Tibial nerve (tissue), 4 donors: ENCODE results near the gene EFNB2. TPM values are rescaled to one million over a fixed set of nuclear protein-coding genes. Genes with fewer than 3 reads are reported as not detected.

Experiments
- DNase-seq, 2 donors: peaks; one replicate each; pipeline ENCODE4 v3.0.0-alpha.2; 2019; ENCODE audit warnings: low spot score in 2 of 2
- H3K27ac ChIP-seq, 4 donors: fragments of 200-600 bp; sonication (generic) in 3 of 4; one replicate each; pipeline ENCODE4 v1.5.1; 2017 to 2019; ENCODE audit warnings: mild to moderate bottlenecking in 1 of 4
- H3K27me3 ChIP-seq, 2 donors: fragments of 200-600 bp; sonication (generic) in 1 of 2; one replicate each; pipeline versions ENCODE4 v1.5.1 to v1.6.0; 2017 to 2019
- H3K36me3 ChIP-seq, 3 donors: fragments of 200-600 bp; sonication (generic); one replicate each; pipeline ENCODE4 v1.5.1; 2018 to 2019
- H3K4me1 ChIP-seq, 4 donors: fragments of 200-600 bp; sonication (generic) in 3 of 4; one replicate each; pipeline ENCODE4 v1.5.1; 2017 to 2019
- H3K4me3 ChIP-seq, 4 donors: fragments of 200-600 bp; sonication (generic) in 3 of 4; one replicate each; pipeline ENCODE4 v1.5.1; 2017 to 2019; ENCODE audit warnings: mild to moderate bottlenecking in 1 of 4, moderate library complexity in 1 of 4
- H3K9me3 ChIP-seq, 4 donors: fragments of 200-600 bp; sonication (generic) in 3 of 4; one replicate each; pipeline ENCODE4 v1.5.1; 2017 to 2019
- EP300 ChIP-seq, 2 donors: sonication (generic); formaldehyde crosslinking; IDR thresholded peaks; one replicate each; pipeline ENCODE4 v1.6.1; 2017; ENCODE audit warnings: antibody characterized with exemption in 2 of 2, mild to moderate bottlenecking in 1 of 2
- POLR2A ChIP-seq, 2 donors: fragments of 450-650 bp; IDR thresholded peaks; one replicate each; pipeline ENCODE4 v1.6.1; 2017; ENCODE audit warnings: antibody characterized with exemption in 2 of 2, mild to moderate bottlenecking in 2 of 2, moderate library complexity in 2 of 2
- WGBS, 2 donors: methylation state at CpG; one replicate each; pipeline ENCODE4 v1.1.5; 2018; 5-methylcytosine and 5-hydroxymethylcytosine counted together
- total RNA-seq, 4 donors: library from RNA; depleted of rRNA; stranded (reverse); fragments of >200 nt; gene quantifications; one replicate each; pipeline ENCODE4 v1.1.0, GENCODE V29; 2016
- TF ChIP-seq, protein P1 (sequence below), 5 experiments: fragments of 200-600 bp in 3 of 5; fragments of 450-650 bp in 2 of 5; sonication (generic) in 3 of 5; IDR thresholded peaks; one replicate each; pipeline ENCODE4 v1.5.1; 2016 to 2019; ENCODE audit warnings: antibody characterized with exemption in 5 of 5, mild to moderate bottlenecking in 3 of 5, moderate library complexity in 2 of 5

The EFNB2 gene
- total RNA-seq, 4 donors from 2014 or later: 12.6 to 20.8 (median 18.3) TPM

GRCh38 chr13:106503730-106504453 lies 31.6 kb downstream of the EFNB2 start:
- Histone ChIP-seq H3K4me1 (peaks cover 0 to 21% (median 7%) of the 10 kb centered on the region in 4 donors), H3K36me3 (no peaks in the 10 kb centered on the region), H3K27ac (peak overlapping the region in 2 of 4 donors; percentile 8 to 12), H3K27me3 (no peaks in the 10 kb centered on the region), H3K4me3 (no peak overlapping the region), H3K9me3 (no peaks in the 10 kb centered on the region)
- 75 to 85% methylated on average over 9 of the region's 9 CpGs for WGBS, 2 donors
- DNase-seq: no peak
- TF ChIP-seq, protein P1, sequence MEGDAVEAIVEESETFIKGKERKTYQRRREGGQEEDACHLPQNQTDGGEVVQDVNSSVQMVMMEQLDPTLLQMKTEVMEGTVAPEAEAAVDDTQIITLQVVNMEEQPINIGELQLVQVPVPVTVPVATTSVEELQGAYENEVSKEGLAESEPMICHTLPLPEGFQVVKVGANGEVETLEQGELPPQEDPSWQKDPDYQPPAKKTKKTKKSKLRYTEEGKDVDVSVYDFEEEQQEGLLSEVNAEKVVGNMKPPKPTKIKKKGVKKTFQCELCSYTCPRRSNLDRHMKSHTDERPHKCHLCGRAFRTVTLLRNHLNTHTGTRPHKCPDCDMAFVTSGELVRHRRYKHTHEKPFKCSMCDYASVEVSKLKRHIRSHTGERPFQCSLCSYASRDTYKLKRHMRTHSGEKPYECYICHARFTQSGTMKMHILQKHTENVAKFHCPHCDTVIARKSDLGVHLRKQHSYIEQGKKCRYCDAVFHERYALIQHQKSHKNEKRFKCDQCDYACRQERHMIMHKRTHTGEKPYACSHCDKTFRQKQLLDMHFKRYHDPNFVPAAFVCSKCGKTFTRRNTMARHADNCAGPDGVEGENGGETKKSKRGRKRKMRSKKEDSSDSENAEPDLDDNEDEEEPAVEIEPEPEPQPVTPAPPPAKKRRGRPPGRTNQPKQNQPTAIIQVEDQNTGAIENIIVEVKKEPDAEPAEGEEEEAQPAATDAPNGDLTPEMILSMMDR (IDR thresholded peaks at IDR 0.05): no peak
- TF ChIP-seq POLR2A (IDR thresholded peaks at IDR 0.05) (no peak), EP300 (IDR thresholded peaks at IDR 0.05) (no peak)

- peak overlapping the region in 2 of 4 donors; percentile 8 to 12 for H3K27ac ChIP-seq
- DNase-seq: no peak
- no peak overlapping the region for H3K4me3 ChIP-seq
- no peaks in the 10 kb centered on the region for H3K27me3 ChIP-seq
- H3K4me1 ChIP-seq: peaks cover 0 to 27% (median 7%) of the 10 kb centered on the region in 4 donors
- TF ChIP-seq POLR2A (IDR thresholded peaks at IDR 0.05): no peak
- no peak for TF ChIP-seq EP300 (IDR thresholded peaks at IDR 0.05)
- TF ChIP-seq, protein P1 (IDR thresholded peaks at IDR 0.05): no peak
- 83 to 85% methylated on average over 5 of the region's 5 CpGs for WGBS, 2 donors
- H3K36me3 ChIP-seq: no peaks in the 10 kb centered on the region
- no peaks in the 10 kb centered on the region for H3K9me3 ChIP-seq
Observed at GRCh38 chr13:106503272-106503671, 32.2 kb downstream of the EFNB2 start.

- Histone ChIP-seq H3K9me3 (no peaks in the 10 kb centered on the region), H3K4me1 (peaks cover 0 to 49% (median 22%) of the 10 kb centered on the region in 4 donors), H3K4me3 (no peak overlapping the region), H3K27ac (peak overlapping the region in 1 of 4 donors; percentile 65), H3K36me3 (no peaks in the 10 kb centered on the region), H3K27me3 (no peaks in the 10 kb centered on the region)
- WGBS, 2 donors: 63 to 73% methylated on average over 6 of the region's 6 CpGs
- no peak for DNase-seq
- TF ChIP-seq, protein P1 (IDR thresholded peaks at IDR 0.05): no peak
- TF ChIP-seq EP300 (IDR thresholded peaks at IDR 0.05) (no peak), POLR2A (IDR thresholded peaks at IDR 0.05) (no peak)
Observed at GRCh38 chr13:106500445-106500844, 35.0 kb downstream of the EFNB2 start.

DNA sequence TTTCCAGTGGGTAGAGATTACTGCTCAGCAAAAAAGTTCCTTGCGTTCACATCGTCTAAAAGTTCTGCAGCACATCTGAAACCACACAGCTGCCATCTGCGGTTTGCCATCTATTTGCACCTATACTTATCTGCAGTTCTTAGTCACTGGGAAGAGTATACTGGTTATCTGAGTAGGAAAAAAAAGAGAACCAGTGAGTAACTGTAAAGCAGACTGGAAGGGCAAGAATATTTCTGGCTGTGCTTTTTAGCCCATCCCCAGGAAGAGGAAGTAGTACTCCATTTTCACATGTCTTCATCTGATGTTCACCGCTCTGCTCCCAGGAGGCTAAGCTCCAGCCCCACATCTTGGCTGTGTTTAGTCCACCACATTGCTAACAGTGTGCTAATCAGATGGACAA lies 35.6 kb downstream of the EFNB2 start:
- Histone ChIP-seq H3K4me3 (no peak overlapping the region), H3K36me3 (no peaks in the 10 kb centered on the region), H3K9me3 (no peaks in the 10 kb centered on the region), H3K27me3 (no peaks in the 10 kb centered on the region), H3K27ac (peak overlapping the region in 2 of 4 donors; percentile 44 to 65), H3K4me1 (peaks cover 0 to 49% (median 22%) of the 10 kb centered on the region in 4 donors)
- TF ChIP-seq EP300 (IDR thresholded peaks at IDR 0.05) (no peak), POLR2A (IDR thresholded peaks at IDR 0.05) (no peak)
- TF ChIP-seq, protein P1 (IDR thresholded peaks at IDR 0.05): no peak
- 62 to 82% methylated on average over 4 of the region's 4 CpGs for whole genome bisulfite sequencing, 2 donors
- DNase-seq: no peak

DNA sequence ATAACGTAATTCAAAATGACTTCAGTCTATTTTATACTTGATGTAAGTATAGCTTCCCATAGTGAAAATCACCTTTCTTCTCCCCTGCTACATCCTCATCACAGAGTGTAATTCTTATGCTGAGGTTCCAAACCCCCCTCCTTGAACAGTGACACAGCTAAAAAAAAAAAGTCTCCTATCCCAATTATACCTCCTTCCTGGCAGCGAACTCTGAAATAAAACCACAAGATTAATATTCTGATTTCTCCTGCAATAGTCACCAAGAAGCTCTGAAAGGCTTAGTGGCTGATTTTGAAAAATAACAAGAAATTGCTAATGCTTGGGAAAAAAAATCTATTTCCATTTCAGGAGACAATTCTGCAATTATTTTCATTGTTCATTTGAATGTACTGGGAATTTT lies 36.3 kb downstream of the EFNB2 start:
- H3K4me1 ChIP-seq: peaks cover 0 to 49% (median 22%) of the 10 kb centered on the region in 4 donors
- H3K9me3 ChIP-seq: no peaks in the 10 kb centered on the region
- H3K27ac ChIP-seq: peak overlapping the region in 2 of 4 donors; percentile 44 to 65
- no peak for TF ChIP-seq EP300 (IDR thresholded peaks at IDR 0.05)
- TF ChIP-seq POLR2A (IDR thresholded peaks at IDR 0.05): no peak
- TF ChIP-seq, protein P1 (IDR thresholded peaks at IDR 0.05): no peak
- no peak overlapping the region for H3K4me3 ChIP-seq
- WGBS, 2 donors: 60 to 75% methylated on average over 2 of the region's 2 CpGs
- H3K27me3 ChIP-seq: no peaks in the 10 kb centered on the region
- no peak for DNase-seq
- no peaks in the 10 kb centered on the region for H3K36me3 ChIP-seq
